GM18517 (cell line): ENCODE results near the gene DYNC1I1.

Experiments used
- ATAC-seq: cut with Tn5 transposase; IDR thresholded peaks from one replicate; pipeline ENCODE4 v1.9.1; 2021; ENCODE audit warnings: mild to moderate bottlenecking, moderate library complexity; ENCODE audit not compliant: unreplicated experiment

Gene DYNC1I1

DNA sequence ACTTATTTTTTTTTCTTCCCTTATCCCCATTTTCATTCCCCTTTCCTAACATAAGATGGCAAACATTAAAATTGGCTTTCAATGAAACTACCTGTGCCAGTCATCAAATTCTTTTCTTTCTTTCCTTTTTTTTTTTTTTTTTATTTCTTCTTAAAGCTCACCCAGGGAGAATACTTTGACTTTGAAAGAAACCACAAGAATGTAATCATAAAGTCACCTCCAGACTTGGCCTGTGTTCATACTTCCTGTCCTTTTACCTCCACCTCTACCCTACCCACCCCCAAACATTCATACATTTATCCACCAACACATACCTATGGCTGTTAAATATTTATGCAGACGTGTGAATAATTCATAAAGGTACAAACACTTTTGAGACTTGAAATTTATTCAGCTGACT is 295.0 kb downstream of the DYNC1I1 start:
- ATAC-seq: no peak

DNA sequence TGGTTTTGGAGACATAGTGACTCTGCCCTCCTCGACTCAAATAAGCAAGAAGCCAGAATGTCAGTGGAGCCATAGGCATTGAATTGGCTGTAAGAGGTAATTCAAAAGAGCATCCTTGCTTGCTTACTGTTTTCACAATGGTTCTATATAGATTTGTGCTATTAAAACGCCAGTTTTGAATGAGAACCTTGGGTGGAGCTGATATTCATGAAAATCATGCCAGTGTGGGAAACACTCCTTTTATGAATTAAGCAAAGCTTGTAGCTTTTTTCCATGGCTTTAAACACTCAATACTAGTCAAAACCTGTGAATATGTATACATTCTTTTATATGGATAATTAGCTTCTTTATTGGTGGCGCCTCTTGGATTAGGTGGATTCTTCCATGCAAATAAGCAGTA is 297.0 kb downstream of the DYNC1I1 start:
- no peak for ATAC-seq

DNA sequence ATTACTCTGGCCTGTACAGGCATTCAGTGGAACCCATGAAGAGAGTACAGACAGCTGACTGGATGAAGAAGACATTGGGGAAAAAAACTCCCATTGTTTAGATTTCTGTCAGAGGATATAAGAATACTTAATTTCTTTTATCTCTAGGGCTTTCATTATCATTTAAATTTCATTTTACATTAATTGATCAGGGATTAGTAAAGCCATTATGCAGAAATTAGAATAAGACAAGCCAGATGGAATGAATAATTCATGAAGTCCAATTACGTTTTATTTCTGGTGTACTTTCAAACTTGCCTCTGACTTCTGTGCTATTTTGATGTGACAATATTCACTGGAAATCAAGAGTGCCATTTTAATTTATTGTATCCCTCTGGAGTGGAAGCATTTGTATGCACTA is 302.5 kb downstream of the DYNC1I1 start:
- ATAC-seq: no peak

DNA sequence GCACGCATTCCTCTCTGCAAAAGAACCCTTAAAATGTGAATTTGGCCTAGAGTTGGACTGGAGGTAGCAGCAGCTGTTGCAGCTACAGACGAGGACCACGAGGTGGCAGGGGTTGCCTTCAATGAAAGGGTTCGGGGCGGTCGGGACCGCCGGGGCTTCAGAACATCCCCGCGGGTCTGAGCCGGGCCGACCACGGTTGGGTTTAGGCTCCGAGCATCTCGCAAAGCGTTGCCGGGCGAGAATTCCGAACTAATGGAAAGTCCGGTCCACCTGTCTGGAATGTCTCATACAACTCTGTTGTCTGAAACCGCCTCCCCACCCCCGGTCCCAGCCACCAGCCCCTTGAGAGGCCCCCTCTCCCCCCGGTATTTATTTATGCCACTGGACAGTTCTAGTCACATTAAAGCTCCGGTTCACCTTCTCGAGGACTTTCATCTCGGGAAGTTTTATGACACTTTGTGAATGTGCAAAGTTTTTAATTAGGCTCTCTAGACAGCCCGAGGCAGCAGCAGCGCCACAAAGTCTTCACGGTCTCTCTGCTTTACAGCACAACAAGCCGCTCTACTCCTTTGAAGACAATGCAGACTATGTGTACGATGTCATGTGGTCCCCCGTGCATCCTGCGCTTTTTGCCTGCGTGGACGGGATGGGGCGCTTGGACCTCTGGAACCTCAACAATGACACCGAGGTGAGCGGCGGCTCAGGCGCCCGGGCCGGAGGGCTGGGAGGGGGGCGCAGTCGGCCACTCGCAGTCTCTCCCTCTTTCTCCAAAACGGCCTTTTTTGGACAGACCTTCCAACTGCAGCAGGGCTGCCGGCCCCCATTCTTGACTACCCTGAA is 303.4 kb downstream of the DYNC1I1 start:
- peak; percentile 82 for ATAC-seq

DNA sequence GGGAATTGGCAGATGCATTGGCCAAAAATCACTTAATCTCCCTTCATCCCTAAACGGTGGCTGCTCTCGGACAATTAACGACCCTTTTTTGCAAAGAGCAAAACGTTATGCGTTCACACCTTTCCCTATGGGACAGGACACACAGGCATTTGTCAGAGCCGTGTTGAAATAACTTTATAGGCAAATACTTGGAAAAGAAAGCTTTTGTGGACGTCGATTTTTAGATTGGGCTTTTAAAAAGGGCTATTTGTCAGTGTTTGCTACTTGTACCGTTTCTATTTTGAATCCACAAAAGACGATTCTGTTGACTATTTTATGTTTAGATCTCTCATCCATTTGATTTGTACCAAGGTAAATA is 304.0 kb downstream of the DYNC1I1 start:
- ATAC-seq: no peak

DNA sequence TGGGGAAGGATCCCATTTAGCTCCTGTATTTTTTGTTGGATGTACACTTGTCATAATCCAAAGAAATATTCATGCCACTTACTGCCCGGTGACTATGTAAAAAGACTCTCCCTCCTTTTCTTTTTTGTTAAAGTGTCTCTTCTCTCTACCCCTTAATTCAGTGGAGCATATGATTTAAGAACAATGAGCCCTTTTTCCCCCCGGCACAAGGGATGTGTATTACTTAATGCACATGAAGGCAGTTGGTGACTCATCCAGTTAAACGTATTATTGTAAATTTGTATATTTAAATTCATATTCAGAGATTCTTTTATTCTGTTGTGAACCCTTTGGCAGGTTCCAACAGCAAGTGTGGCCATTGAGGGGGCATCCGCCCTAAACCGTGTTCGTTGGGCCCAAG is 307.7 kb downstream of the DYNC1I1 start:
- ATAC-seq: no peak

DNA sequence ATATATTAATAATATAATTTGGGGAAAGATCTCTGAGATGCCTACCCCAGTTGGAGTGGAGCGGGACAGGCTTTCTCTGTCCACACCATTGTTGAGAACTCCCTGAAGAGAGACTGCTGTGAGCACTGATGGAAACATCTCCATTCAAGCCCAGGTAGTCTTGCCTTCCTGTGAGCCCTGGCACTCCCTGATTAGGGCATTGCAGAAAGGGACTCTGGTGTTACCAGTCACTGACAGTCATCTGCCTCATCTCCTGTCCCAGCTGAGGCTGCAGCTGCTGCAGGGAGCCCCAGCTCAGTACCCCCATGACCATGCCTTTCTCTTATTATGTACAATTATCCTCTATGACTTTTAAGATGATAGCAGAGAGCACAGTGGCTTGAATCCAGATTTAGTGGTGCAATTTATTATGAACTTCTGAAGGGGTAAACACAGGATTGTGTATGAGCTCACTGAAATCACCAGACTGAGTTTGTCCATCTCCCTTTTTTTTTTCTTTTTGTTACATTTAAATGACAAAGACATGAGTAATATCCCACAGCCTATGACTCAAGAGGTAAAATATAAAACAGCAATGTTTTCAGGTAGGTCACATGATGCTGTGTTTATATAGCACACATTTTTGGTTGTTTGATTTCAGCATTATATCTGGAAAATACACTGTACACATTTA is 312.7 kb downstream of the DYNC1I1 start:
- ATAC-seq: no peak

DNA sequence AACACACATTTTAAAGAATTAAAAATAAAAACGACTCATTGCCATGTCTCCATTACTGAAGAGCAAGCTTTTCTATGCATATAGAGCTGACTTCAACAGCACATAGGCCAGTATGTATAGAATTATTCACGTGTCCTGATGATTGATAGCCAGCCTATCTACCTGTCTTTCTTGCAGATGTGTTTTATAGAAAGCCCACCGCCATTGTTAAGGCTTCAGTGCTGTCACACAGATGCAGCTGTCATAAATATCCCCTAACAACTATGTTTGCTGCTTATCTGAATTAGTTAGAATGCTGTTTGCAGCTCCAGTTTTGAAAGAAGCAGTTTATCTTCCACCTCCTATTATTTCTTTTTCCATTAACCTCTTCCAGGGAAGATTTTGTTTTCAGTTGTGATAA is 313.6 kb downstream of the DYNC1I1 start:
- ATAC-seq: no peak

DNA sequence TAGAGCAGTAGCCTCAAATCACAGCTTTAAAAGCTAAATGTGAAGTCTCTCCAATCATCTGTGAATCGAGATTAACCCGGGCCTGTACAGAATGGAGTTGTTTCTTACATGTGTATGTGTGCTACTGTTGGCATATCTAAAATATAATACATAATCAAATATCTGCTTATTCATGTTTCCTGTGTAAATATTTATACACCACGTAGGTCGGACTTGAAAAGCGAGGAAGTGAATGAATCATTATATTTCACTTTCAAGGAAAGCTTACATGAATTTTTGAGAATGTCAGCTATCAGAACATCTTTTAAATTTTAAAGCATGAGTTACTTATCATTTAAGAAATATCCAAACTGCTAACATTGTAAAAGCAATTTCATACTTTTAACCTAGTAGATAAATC is 316.2 kb downstream of the DYNC1I1 start:
- ATAC-seq: no peak

DNA sequence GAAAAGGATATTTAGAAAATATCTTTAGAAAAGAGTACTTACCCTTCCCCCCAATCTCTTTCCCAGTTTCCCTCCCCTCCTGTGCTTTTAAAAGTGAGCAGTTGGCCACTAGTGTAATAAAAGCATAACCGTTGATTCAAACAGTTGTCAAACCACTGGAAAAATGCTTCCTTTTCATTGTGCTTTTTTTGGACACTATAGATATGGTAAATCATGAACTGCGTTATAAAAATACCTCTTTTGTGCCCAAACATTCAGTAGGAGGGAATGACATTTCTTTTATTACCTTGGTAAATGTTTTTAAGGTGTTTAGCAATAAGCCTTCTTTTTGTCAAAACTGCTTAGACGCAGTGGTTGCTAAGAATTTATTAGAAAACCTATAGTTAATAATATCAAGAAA is 317.2 kb downstream of the DYNC1I1 start:
- ATAC-seq: no peak

DNA sequence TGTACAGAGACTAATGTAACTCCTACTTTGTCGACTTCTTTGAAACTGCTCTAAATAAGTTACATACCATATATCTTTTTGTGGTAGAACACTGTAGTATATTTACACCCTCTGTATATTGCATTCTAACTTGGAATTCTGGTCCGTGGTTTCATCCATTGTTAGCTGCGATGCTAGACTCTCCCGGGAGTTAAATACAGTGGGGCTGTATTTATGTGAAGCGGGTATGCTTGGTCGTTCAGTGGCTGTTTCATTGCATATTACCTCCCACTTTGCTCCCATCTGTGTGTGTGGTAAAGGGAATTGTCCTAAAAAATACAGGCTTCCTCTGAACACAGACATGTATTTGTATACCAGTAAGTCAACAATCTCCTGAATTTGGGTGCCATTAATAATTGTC is 318.4 kb downstream of the DYNC1I1 start:
- no peak for ATAC-seq

DNA sequence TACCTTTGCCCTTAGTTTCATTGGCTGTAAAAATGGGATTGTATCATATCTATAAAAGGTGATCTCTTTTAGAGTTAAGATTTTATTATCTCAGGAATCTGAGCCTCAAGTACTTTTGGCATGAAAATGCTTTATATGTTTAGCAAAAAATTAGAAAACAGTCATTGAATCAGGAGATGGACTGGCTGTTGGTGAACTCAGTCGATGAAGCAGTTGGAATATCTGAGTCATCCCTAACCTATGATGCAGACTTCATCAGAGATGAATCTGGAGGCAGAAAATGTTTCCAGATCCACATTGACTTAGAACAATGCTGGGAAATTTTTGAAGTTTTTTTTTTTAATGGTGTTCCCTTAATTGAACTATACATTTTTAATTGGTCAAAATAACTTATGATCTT is 321.1 kb downstream of the DYNC1I1 start:
- no peak for ATAC-seq

DNA sequence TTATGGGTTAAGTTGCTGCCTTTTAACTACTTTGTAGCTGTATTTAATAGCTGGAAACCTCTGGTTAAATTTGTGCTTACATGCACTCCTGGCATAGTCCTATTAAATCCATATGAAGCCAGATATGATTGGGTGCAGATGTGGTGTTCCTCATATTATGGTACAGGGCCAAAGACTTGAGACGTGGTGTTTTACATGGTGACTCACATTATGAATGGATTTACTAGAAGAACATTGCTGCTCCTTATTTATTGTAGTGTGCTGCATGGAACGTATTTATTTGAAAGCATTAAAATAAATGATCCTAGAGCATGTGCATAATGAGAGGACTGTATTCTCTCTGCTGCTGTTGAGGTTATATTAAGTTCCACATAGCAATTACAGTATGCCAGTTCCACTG is 325.5 kb downstream of the DYNC1I1 start:
- ATAC-seq: no peak

DNA sequence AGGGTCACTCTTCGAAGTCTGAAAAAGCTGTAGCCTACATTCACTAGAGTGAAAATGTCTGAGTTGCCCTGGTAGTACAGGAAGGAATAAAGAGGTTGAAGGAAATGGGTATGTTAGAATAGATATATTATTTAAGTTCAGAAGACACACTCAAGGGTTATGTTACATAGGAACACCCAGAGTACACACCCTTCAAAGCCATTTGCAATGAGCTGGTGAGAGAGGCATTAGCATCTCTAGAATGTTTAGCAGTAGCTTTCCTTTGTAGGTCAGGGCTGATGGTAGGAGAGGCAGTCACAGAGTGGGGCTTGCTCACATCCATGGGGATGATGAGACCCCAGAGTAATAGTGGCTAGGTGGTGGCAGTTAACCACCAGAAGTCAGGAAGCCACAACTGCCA is 328.4 kb downstream of the DYNC1I1 start:
- no peak for ATAC-seq

DNA sequence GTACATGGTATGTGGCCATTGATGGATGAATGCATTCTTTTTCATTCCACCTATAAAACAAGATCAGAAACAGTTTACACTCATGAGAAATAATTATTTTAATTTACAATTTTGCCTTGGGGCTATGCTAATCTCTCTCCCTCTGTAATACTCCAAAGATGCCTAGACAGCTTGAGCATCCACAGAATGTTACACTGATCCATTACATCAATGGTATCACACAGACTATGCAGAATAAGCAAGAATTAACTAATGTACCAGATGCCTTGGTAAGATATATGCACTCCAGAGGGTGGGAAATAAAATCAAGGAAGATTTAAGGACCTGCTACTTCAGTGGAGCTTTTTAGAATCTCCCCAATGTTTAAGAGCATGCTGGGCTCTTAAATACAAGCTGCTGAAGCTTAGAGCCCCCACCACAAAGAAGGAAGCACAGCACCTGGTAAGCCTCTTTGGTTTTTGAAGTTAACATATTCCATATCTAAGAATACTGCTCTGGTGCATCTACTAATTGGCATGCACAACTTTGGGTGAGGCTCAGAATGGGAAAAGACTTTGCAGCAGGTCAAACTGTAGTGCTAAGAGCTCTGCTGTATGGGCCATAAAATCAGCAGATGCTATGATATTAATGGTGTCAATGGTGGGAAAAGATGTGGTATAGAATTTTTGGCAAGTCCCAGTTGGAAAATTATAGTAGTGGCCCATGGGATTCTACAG is 329.9 kb downstream of the DYNC1I1 start:
- no peak for ATAC-seq

DNA sequence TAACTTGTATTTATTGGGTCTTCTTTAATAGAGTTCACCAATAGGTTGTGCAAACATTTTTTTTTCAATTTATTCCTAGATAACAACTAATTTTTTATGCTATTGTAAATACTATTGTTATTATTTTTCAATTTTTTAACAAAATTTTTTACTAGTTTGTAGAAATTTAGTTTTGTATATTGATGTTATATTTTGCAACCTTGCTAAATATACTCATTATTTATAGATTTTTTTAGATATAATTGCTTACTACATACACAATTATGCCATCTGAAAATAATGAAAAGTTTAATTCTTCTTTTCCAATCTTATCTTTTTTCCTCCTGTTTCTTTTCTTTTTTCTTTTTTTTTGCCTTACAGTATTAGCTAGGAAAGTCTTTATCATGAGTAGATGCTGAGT is 332.6 kb downstream of the DYNC1I1 start:
- ATAC-seq: no peak

DNA sequence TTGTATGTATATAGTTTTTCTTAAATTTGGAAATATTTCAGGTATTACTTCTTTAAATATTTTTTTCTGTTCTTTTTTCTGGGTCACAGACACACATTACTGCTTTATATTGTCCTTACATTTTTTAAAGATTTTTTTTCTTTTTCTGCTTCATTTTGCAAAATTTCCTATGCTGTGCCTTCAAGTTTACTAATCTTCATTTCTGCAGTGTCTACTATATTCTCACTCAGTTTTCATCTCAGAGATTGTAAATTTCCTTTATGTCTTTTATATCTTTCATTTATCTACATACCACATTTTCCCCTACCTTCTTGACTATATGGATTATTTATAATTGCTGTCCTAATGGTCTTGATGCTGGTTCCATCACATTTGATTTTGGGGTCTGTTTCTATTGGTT is 339.1 kb downstream of the DYNC1I1 start:
- ATAC-seq: no peak

DNA sequence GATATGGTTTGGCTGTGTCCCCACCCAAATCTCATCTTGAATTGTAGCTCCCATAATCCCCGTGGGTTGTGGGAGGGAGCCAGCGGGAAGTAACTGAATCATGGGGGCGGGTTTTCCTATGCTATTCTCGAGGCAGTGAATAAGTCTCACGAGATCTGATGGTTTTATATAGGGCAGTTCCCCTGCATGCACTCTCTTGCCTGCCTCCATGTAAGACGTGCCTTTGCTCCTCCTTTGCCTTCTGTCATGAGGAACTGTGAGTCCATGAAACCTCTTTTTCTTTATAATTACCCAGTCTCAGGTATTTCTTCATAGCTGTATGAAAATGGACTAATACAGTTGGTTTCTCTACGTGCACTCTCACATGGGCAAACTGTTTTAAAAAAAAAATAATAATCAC is 341.8 kb downstream of the DYNC1I1 start:
- no peak for ATAC-seq

DNA sequence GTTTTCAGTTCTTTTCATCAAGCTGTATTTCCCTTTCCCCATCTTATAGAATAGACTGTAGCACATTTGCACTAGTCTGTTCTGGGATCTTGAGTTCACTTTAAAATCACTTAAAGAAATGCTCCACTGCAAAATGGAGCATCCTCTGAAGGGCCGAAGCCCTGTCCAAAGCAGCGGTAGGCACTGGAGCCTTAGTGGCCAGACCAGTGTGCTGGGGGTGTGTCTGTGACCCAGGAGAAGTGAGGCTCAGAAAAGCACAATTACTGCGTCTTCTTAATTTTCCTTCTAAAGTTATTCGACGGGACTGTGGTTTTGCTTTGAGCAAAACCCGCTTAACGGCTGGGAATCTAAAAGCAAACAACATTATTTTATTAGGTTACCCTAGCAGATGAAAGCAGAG is 343.8 kb downstream of the DYNC1I1 start:
- no peak for ATAC-seq

DNA sequence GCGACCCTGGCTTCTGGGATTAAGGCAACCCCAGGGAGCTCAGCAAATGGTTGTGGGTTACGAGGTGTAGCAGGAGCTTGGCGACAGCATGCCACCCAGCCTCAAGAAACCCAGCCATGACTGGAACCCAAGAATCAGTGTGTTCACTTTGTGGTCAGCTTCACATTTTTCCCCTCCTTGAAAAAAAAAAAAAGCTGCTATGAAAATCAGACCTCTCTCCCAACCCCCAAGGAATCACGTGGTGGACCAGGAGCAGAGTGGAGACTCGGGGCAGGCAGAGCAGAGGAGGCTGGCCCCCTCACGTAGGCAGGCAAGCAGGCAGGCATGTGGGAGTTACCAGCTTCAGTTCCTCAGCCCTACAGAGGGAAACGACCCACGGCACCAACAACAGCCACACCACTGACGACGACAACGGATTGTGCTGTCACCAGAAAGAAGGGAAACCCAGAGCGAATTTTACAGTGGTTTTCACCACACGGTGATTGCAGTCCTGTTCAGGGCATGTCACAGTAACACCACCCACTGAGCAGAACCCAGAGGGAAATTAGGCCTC is 346.2 kb downstream of the DYNC1I1 start:
- ATAC-seq: no peak

DNA sequence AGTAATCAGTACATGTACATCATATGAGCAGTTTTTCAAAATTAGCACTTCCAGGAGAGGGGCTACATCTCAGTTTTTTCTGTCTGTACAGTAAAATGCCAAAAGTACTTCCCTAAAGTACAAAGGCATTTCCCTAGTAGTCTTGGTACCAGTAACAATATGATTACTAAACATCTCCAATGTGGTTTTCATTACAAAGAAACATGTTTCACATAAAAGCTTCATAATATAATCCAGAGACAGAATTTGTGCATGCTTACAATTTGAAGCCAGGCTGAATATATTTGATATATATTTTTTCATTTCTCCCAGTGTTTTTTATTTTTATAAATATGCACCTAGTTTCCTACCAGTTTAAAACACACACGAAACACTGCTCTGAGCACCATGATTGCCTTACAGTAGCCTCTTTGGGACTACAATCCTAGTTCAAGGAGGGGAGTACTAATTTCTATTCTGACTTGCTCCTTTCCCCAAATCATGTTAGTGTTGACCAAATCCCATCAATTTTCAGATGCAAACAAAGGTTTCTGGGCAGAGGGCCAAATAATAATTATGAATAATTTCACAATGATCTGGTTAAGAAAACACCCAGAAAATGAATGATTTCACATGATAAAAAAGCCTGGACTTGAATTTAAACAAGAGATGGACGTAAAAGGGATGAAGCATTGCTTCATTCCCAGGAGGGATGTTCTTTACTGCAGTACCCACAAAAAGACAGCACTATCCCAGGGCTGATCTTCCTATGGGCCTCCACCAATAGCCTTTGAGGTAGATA is 348.3 kb downstream of the DYNC1I1 start:
- ATAC-seq: no peak
